IMR-90 (cell line): ENCODE measurements around the gene KDM2A. TPM values are rescaled to one million over a fixed set of nuclear protein-coding genes. Genes with fewer than 3 reads are reported as not detected.

ENCODE experiments used
- ATAC-seq: fragments of 200-7000 bp; cut with Tn5 transposase; 2 replicates; pipeline ENCODE4 v1.9.1; 2020; ENCODE audit warnings: low read depth, mild to moderate bottlenecking, moderate library complexity
- BruUV-seq: library from RNA; stranded (reverse); fragments of 400-500 nt; replicated peaks from 2 replicates; lab custom pipeline; 2021; lab: Mats Ljungman, UMichigan
- CTCF ChIA-PET: fragments of 300-600 bp; formaldehyde crosslinking; extraction: SDS; loops from one replicate; lab custom pipeline; 2021; ENCODE audit warnings: antibody characterized with exemption; lab: Yijun Ruan, JAX
- POLR2A ChIA-PET: fragments of 300-600 bp; sonication (Branson Sonifier 250); formaldehyde crosslinking; loops from one replicate; lab custom pipeline; 2022; ENCODE audit warnings: antibody characterized with exemption; ENCODE audit not compliant: unreplicated experiment; lab: Charles Lee
- DNase-seq: peaks from one replicate; pipeline ENCODE4 v3.0.0; 2013
- H2AFZ ChIP-seq: replicated peaks from 2 replicates; pipeline ENCODE3; 2013; ENCODE audit warnings: low read length, mild to moderate bottlenecking; ENCODE audit not compliant: poor library complexity
- H2AK5ac ChIP-seq: 2 replicates; pipeline ENCODE4 v1.6.1; 2013; ENCODE audit warnings: low read depth, low read length, inconsistent platforms
- H2AK9ac ChIP-seq: replicated peaks from 2 replicates; pipeline ENCODE3; 2013; ENCODE audit warnings: mild to moderate bottlenecking, low read depth, low read length, moderate library complexity; ENCODE audit not compliant: poor library complexity
- H2BK120ac ChIP-seq: 2 replicates; pipeline ENCODE4 v1.6.1; 2013; ENCODE audit warnings: low read depth, low read length, inconsistent platforms
- H2BK15ac ChIP-seq: 3 replicates; pipeline ENCODE4 v1.6.1; 2013; ENCODE audit warnings: low read depth, low read length, inconsistent platforms
- H2BK20ac ChIP-seq: 2 replicates; pipeline ENCODE4 v1.6.1; 2013; ENCODE audit warnings: low read depth, mild to moderate bottlenecking, inconsistent platforms, low read length, moderate library complexity
- H2BK5ac ChIP-seq: 2 replicates; pipeline ENCODE4 v1.6.1; 2013; ENCODE audit warnings: mild to moderate bottlenecking, low read depth, low read length, inconsistent platforms; ENCODE audit not compliant: poor library complexity, severe bottlenecking
- H3K14ac ChIP-seq: replicated peaks from 2 replicates; pipeline ENCODE4 v1.6.1; 2013; ENCODE audit warnings: low read depth, low read length, inconsistent platforms
- H3K18ac ChIP-seq: 2 replicates; pipeline ENCODE4 v1.6.1; 2013; ENCODE audit warnings: low read depth, low read length, control low read depth
- H3K23ac ChIP-seq: 2 replicates; pipeline ENCODE4 v1.6.1; 2013; ENCODE audit warnings: low read depth, low read length, inconsistent platforms
- H3K27ac ChIP-seq: 2 replicates; pipeline ENCODE4 v1.5.1; 2013; ENCODE audit warnings: mild to moderate bottlenecking, control low read depth, low read length; ENCODE audit not compliant: insufficient read depth
- H3K27me3 ChIP-seq: 2 replicates; pipeline ENCODE4 v1.6.1; 2013; ENCODE audit warnings: low read length; ENCODE audit not compliant: control insufficient read depth, insufficient read depth
- H3K36me3 ChIP-seq: 2 replicates; pipeline ENCODE4 v1.6.1; 2013; ENCODE audit warnings: low read length, mixed read lengths; ENCODE audit not compliant: control insufficient read depth, insufficient read depth
- H3K4ac ChIP-seq: 2 replicates; pipeline ENCODE4 v1.6.1; 2013; ENCODE audit warnings: low read depth, low read length, inconsistent platforms
- H3K4me1 ChIP-seq: 2 replicates; pipeline ENCODE4 v1.6.1; 2013; ENCODE audit warnings: low read length, mixed read lengths; ENCODE audit not compliant: control insufficient read depth, insufficient read depth
- H3K4me2 ChIP-seq: 2 replicates; pipeline ENCODE4 v1.6.1; 2013; ENCODE audit warnings: low read depth, mild to moderate bottlenecking, control low read depth, low read length, moderate library complexity
- H3K4me3 ChIP-seq: 2 replicates; pipeline ENCODE4 v1.5.1; 2013; ENCODE audit warnings: low read depth, mild to moderate bottlenecking, control low read depth, low read length, moderate library complexity; ENCODE audit not compliant: insufficient read depth
- H3K56ac ChIP-seq: 2 replicates; pipeline ENCODE4 v1.6.1; 2013; ENCODE audit warnings: low read length, inconsistent platforms; ENCODE audit not compliant: insufficient read depth; ENCODE audit errors: extremely low read depth
- H3K79me1 ChIP-seq, 2 experiments: 2 replicates each; pipeline ENCODE4 v1.6.1; 2013; ENCODE audit warnings: low read length in 2 of 2, inconsistent platforms in 1 of 2, low read depth in 1 of 2
- H3K9ac ChIP-seq: 2 replicates; pipeline ENCODE4 v1.6.1; 2013; ENCODE audit warnings: low read depth, low read length, control low read depth
- H3K9me1 ChIP-seq: 2 replicates; pipeline ENCODE4 v1.6.1; 2013; ENCODE audit warnings: low read length, inconsistent platforms; ENCODE audit not compliant: insufficient read depth
- H3K9me3 ChIP-seq: 2 replicates; pipeline ENCODE4 v1.6.1; 2013; ENCODE audit warnings: low read length; ENCODE audit not compliant: control insufficient read depth, insufficient read depth
- H4K20me1 ChIP-seq: 2 replicates; pipeline ENCODE4 v1.6.1; 2013; ENCODE audit warnings: low read length, inconsistent platforms; ENCODE audit not compliant: insufficient read depth
- H4K5ac ChIP-seq: 2 replicates; pipeline ENCODE4 v1.6.1; 2013; ENCODE audit warnings: mild to moderate bottlenecking, low read depth, low read length, control low read depth
- H4K8ac ChIP-seq, 2 experiments: 2 replicates each; pipeline ENCODE4 v1.6.1; 2013; ENCODE audit warnings: low read depth in 2 of 2, low read length in 2 of 2, control low read depth in 1 of 2, inconsistent platforms in 1 of 2
- H4K91ac ChIP-seq: 2 replicates; pipeline ENCODE4 v1.6.1; 2013; ENCODE audit warnings: low read depth, low read length, inconsistent platforms; ENCODE audit not compliant: insufficient read depth
- BHLHE40 ChIP-seq: fragments of 150-350 bp; IDR thresholded peaks from 2 replicates; pipeline ENCODE4 v1.6.1; 2016; ENCODE audit warnings: mild to moderate bottlenecking, low read depth, low read length
- CEBPB ChIP-seq: IDR thresholded peaks from 2 replicates; pipeline ENCODE4 v1.6.1; 2012; ENCODE audit warnings: low read depth, low read length, improper control_type of control experiment
- CHD1 ChIP-seq: IDR thresholded peaks from 2 replicates; pipeline ENCODE4 v1.6.1; 2012; ENCODE audit warnings: low read depth, low read length, improper control_type of control experiment
- MAFK ChIP-seq: IDR thresholded peaks from 2 replicates; pipeline ENCODE4 v1.6.1; 2012; ENCODE audit warnings: low read depth, low read length, improper control_type of control experiment
- NFE2L2 ChIP-seq: fragments of 150-350 bp; IDR thresholded peaks from 2 replicates; pipeline ENCODE4 v1.6.1; 2016; ENCODE audit warnings: low read depth, mild to moderate bottlenecking, low read length
- RAD21 ChIP-seq: IDR thresholded peaks from 2 replicates; pipeline ENCODE4 v1.6.1; 2012; ENCODE audit warnings: low read length, improper control_type of control experiment
- RCOR1 ChIP-seq: IDR thresholded peaks from 2 replicates; pipeline ENCODE4 v1.6.1; 2012; ENCODE audit warnings: mild to moderate bottlenecking, low read length, improper control_type of control experiment; ENCODE audit not compliant: insufficient replicate concordance
- RFX5 ChIP-seq: IDR thresholded peaks from 2 replicates; pipeline ENCODE4 v1.8.0; 2012; ENCODE audit warnings: low read depth, mild to moderate bottlenecking, low read length, moderate library complexity
- WGBS, 2 experiments: methylation state at CpG; one replicate each; pipeline versions ENCODE4 v1.1.5 to v1.1.7; 2013; ENCODE audit warnings: missing lambda C conversion rate in 2 of 2; ENCODE audit not compliant: insufficient read length in 1 of 2; ENCODE audit errors: extremely low coverage in 2 of 2; 5-methylcytosine and 5-hydroxymethylcytosine counted together
- dilution Hi-C: fragments of 300-500 bp; cut with HindIII; formaldehyde crosslinking; loops from one replicate; pipeline ENCODE4 v1.14.3; 2018; ENCODE audit warnings: low sequenced_read_pairs; ENCODE audit not compliant: unreplicated experiment
- in situ Hi-C: fragments of 300-500 bp; cut with MboI; formaldehyde crosslinking; loops from 3 replicates; pipeline ENCODE4 v1.14.3; 2019; ENCODE audit warnings: low sequenced_read_pairs, inconsistent platforms, mixed read lengths
- intact Hi-C: fragments of 100-400 bp; cut with micrococcal nuclease; formaldehyde crosslinking; loops from 2 replicates; pipeline ENCODE4 v1.10.0; 2022
- polyA plus RNA-seq, 3 experiments: library from polyadenylated mRNA; depleted of rRNA; stranded (reverse); fragments of >200 nt; gene quantifications; 2 replicates each; pipeline ENCODE4 v1.2.3, GENCODE V29; 2012; ENCODE audit warnings: low replicate concordance in 1 of 3
- total RNA-seq: library from RNA; depleted of rRNA; stranded (reverse); fragments of >200 nt; gene quantifications from 2 replicates; pipeline ENCODE4 v1.2.3, GENCODE V29; 2012
- TF ChIP-seq, protein P1 (sequence below): fragments of 150-350 bp; IDR thresholded peaks from 2 replicates; pipeline ENCODE4 v1.6.1; 2016; ENCODE audit warnings: low read depth, mild to moderate bottlenecking, low read length, moderate library complexity, borderline replicate concordance
- TF ChIP-seq, protein P2 (sequence below): fragments of 150-350 bp; IDR thresholded peaks from 2 replicates; pipeline ENCODE4 v1.6.1; 2017; ENCODE audit warnings: mild to moderate bottlenecking, antibody characterized with exemption, low read length, low read depth
- TF ChIP-seq, protein P3 (sequence below): conservative IDR thresholded peaks from 2 replicates; pipeline ENCODE4 v1.5.1; 2012; ENCODE audit warnings: mild to moderate bottlenecking, low read depth, low read length, improper control_type of control experiment

KDM2A gene
- total and polyA plus RNA-seq, 2 of the 4 experiments (the other 2 are of a cell fraction): 26.7 to 42.6 TPM

DNA sequence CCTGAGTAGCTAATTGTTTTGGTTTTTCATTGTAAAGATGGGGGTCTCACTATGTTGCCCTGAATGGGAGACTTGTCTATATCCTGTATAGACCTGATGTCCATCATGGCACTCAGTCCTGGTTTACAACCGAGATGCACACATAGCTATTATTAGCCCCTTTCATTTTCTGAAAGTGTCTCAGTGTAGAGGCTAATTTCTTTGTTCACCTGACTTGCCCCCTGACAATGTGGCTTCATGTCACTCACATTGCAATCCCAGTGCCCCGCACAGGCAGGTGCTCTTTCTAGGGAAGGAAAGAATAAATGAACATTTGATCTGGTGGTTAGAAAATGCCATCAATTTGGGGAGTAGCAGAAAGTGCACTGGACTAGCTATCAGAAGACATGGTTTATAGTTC is 13.1 kb upstream of the KDM2A start:
- 100% methylated on average over 1 of the region's 2 CpGs; no CpG with 5 or more reads in 1 of the 2 experiments for WGBS, 2 experiments
- Histone ChIP-seq H3K4me1 (no peaks in the 10 kb centered on the region; the same call in 1 of the 2 replicates), H2BK20ac (no peak overlapping the region), H4K5ac (no peak overlapping the region), H3K36me3 (no peaks in the 10 kb centered on the region), H2BK120ac (no peak overlapping the region), H3K56ac (no peak overlapping the region), H3K14ac (no peak overlapping the region), H2AK5ac (no peak overlapping the region), H2BK15ac (no peak overlapping the region), H3K9ac (no peak overlapping the region), H3K4me3 (no peak overlapping the region), H3K4ac (no peak overlapping the region), H3K27ac (no peak overlapping the region), H3K27me3 (peaks cover 3% of the 10 kb centered on the region; the same call in 1 of the 2 replicates), H2AK9ac (no peak overlapping the region), H2AFZ (no peak overlapping the region), H3K23ac (no peak overlapping the region), H3K79me1 (no peaks in the 10 kb centered on the region), H2BK5ac (no peak overlapping the region), H3K9me1 (no peaks in the 10 kb centered on the region), H4K20me1 (no peaks in the 10 kb centered on the region), H3K9me3 (no peaks in the 10 kb centered on the region), H4K8ac (no peak overlapping the region), H3K4me2 (no peak overlapping the region), H4K91ac (no peak overlapping the region), H3K18ac (no peak overlapping the region)
- no peak for TF ChIP-seq RCOR1
- TF ChIP-seq RAD21: no peak
- TF ChIP-seq RFX5: no peak
- TF ChIP-seq BHLHE40: no peak
- TF ChIP-seq, protein P1, sequence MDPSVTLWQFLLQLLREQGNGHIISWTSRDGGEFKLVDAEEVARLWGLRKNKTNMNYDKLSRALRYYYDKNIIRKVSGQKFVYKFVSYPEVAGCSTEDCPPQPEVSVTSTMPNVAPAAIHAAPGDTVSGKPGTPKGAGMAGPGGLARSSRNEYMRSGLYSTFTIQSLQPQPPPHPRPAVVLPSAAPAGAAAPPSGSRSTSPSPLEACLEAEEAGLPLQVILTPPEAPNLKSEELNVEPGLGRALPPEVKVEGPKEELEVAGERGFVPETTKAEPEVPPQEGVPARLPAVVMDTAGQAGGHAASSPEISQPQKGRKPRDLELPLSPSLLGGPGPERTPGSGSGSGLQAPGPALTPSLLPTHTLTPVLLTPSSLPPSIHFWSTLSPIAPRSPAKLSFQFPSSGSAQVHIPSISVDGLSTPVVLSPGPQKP: no peak
- TF ChIP-seq MAFK: no peak
- TF ChIP-seq, protein P2, sequence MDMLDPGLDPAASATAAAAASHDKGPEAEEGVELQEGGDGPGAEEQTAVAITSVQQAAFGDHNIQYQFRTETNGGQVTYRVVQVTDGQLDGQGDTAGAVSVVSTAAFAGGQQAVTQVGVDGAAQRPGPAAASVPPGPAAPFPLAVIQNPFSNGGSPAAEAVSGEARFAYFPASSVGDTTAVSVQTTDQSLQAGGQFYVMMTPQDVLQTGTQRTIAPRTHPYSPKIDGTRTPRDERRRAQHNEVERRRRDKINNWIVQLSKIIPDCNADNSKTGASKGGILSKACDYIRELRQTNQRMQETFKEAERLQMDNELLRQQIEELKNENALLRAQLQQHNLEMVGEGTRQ: no peak
- TF ChIP-seq, protein P3, sequence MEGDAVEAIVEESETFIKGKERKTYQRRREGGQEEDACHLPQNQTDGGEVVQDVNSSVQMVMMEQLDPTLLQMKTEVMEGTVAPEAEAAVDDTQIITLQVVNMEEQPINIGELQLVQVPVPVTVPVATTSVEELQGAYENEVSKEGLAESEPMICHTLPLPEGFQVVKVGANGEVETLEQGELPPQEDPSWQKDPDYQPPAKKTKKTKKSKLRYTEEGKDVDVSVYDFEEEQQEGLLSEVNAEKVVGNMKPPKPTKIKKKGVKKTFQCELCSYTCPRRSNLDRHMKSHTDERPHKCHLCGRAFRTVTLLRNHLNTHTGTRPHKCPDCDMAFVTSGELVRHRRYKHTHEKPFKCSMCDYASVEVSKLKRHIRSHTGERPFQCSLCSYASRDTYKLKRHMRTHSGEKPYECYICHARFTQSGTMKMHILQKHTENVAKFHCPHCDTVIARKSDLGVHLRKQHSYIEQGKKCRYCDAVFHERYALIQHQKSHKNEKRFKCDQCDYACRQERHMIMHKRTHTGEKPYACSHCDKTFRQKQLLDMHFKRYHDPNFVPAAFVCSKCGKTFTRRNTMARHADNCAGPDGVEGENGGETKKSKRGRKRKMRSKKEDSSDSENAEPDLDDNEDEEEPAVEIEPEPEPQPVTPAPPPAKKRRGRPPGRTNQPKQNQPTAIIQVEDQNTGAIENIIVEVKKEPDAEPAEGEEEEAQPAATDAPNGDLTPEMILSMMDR: no peak
- no peak for TF ChIP-seq NFE2L2
- no peak for TF ChIP-seq CHD1
- no peak for TF ChIP-seq CEBPB
- ChIA-PET POLR2A (no interaction called here), CTCF (no interaction called here)
- intact Hi-C loops: no loop called here
- no TSS peak for BruUV-seq
- dilution Hi-C loops: no loop called here
- in situ Hi-C loops: no loop called here
- DNase-seq (no peak), ATAC-seq (no peak)
